HepG2 (cell line): ENCODE data around the gene TMF1. TPM values are rescaled to one million over a fixed set of nuclear protein-coding genes. Genes with fewer than 3 reads are reported as not detected.

Experiments used
- ARID2 ChIP-seq: sonication (generic); formaldehyde crosslinking; IDR thresholded peaks from 2 replicates; pipeline ENCODE4 v1.8.1; 2022; ENCODE audit warnings: mild to moderate bottlenecking, missing genetic modification reagents, borderline replicate concordance
- ELF4 ChIP-seq: sonication (generic); formaldehyde crosslinking; IDR thresholded peaks from 2 replicates; pipeline ENCODE4 v1.5.0; 2020; ENCODE audit warnings: missing genetic modification reagents, mild to moderate bottlenecking, moderate library complexity, borderline replicate concordance
- FOXJ3 ChIP-seq: sonication (generic); formaldehyde crosslinking; IDR thresholded peaks from 2 replicates; pipeline ENCODE4 v1.4.0; 2020; ENCODE audit warnings: missing genetic modification reagents, mild to moderate bottlenecking, borderline replicate concordance
- GTF2F1 ChIP-seq: fragments of 150-350 bp; IDR thresholded peaks from 2 replicates; pipeline ENCODE4 v1.6.1; 2014; ENCODE audit warnings: low read length
- KDM5A ChIP-seq: fragments of 200-600 bp; sonication (generic); IDR thresholded peaks from 2 replicates; pipeline ENCODE4 v1.7.0; 2018; ENCODE audit warnings: antibody characterized with exemption, mild to moderate bottlenecking, low read length, borderline replicate concordance
- KLF9 ChIP-seq: IDR thresholded peaks from 2 replicates; pipeline ENCODE4 v1.6.1; 2016; ENCODE audit warnings: low read depth
- MLLT10 ChIP-seq: sonication (generic); formaldehyde crosslinking; IDR thresholded peaks from 2 replicates; pipeline ENCODE4 v1.4.0; 2020; ENCODE audit warnings: missing genetic modification reagents
- MXI1 ChIP-seq: IDR thresholded peaks from 3 replicates; pipeline ENCODE4 v1.6.1; 2012; ENCODE audit warnings: low read depth, low read length, inconsistent platforms, borderline replicate concordance
- NONO ChIP-seq, 2 experiments: fragments of 450-650 bp in 1 of 2; sonication (generic) in 1 of 2; formaldehyde crosslinking in 1 of 2; IDR thresholded peaks in 1 of 2; conservative IDR thresholded peaks in 1 of 2; 2 replicates each; pipeline versions ENCODE4 v1.6.1 to v1.8.0; 2017 to 2022; ENCODE audit warnings: mild to moderate bottlenecking in 1 of 2, missing genetic modification reagents in 1 of 2, moderate library complexity in 1 of 2
- RELA ChIP-seq: sonication (generic); formaldehyde crosslinking; IDR thresholded peaks from 2 replicates; pipeline ENCODE4 v1.4.0; 2020; ENCODE audit warnings: missing genetic modification reagents
- RXRB ChIP-seq: IDR thresholded peaks from 2 replicates; pipeline ENCODE4 v1.6.1; 2016; ENCODE audit warnings: borderline replicate concordance, missing genetic modification reagents, missing compliant biosample characterization
- SKI ChIP-seq: fragments of 450-650 bp; IDR thresholded peaks from one replicate; pipeline ENCODE4 v1.6.1; 2018; ENCODE audit warnings: mild to moderate bottlenecking; ENCODE audit not compliant: partially characterized antibody
- SMARCE1 ChIP-seq: fragments of 450-650 bp; IDR thresholded peaks from 2 replicates; pipeline ENCODE4 v1.6.1; 2017; ENCODE audit warnings: borderline replicate concordance
- SP1 ChIP-seq, 2 experiments: fragments of 450-650 bp in 1 of 2; sonication (generic) in 1 of 2; formaldehyde crosslinking in 1 of 2; IDR thresholded peaks; 2 replicates each; pipeline versions ENCODE4 v1.4.0 to v1.6.1; 2016 to 2020; ENCODE audit warnings: missing genetic modification reagents in 1 of 2
- SP5 ChIP-seq: IDR thresholded peaks from 2 replicates; pipeline ENCODE4 v1.6.1; 2016; ENCODE audit warnings: low read depth, borderline replicate concordance
- TARDBP ChIP-seq: sonication (generic); formaldehyde crosslinking; IDR thresholded peaks from 2 replicates; pipeline ENCODE4 v1.8.0; 2022; ENCODE audit warnings: mild to moderate bottlenecking, missing genetic modification reagents
- TCF7 ChIP-seq: sonication (generic); IDR thresholded peaks from 2 replicates; pipeline ENCODE4 v1.6.1; 2016; ENCODE audit warnings: antibody characterized with exemption, low read depth
- TP53 ChIP-seq: sonication (generic); formaldehyde crosslinking; conservative IDR thresholded peaks from 2 replicates; pipeline ENCODE4 v1.4.0; 2020; ENCODE audit warnings: missing genetic modification reagents
- ZEB1 ChIP-seq: IDR thresholded peaks from 2 replicates; pipeline ENCODE4 v1.6.1; 2012; ENCODE audit warnings: mild to moderate bottlenecking, low read depth, inconsistent platforms; ENCODE audit not compliant: insufficient replicate concordance
- ZKSCAN5 ChIP-seq: sonication (generic); formaldehyde crosslinking; IDR thresholded peaks from 2 replicates; pipeline ENCODE4 v1.5.1; 2020; ENCODE audit warnings: mild to moderate bottlenecking, missing genetic modification reagents
- ZNF207 ChIP-seq: fragments of 450-650 bp; IDR thresholded peaks from 2 replicates; pipeline ENCODE4 v1.6.1; 2016; ENCODE audit warnings: antibody characterized with exemption, borderline replicate concordance
- ZNF230 ChIP-seq: sonication (generic); formaldehyde crosslinking; IDR thresholded peaks from 2 replicates; pipeline ENCODE4 v1.4.0; 2020; ENCODE audit warnings: mild to moderate bottlenecking, missing genetic modification reagents
- ZNF232 ChIP-seq: sonication (generic); formaldehyde crosslinking; IDR thresholded peaks from 2 replicates; pipeline ENCODE4 v1.4.0; 2020; ENCODE audit warnings: missing genetic modification reagents, borderline replicate concordance
- ZNF350 ChIP-seq: sonication (generic); formaldehyde crosslinking; IDR thresholded peaks from 2 replicates; pipeline ENCODE4 v1.4.0; 2020; ENCODE audit warnings: mild to moderate bottlenecking, low read depth, missing genetic modification reagents, borderline replicate concordance
- ZNF431 ChIP-seq: sonication (generic); formaldehyde crosslinking; IDR thresholded peaks from 2 replicates; pipeline ENCODE4 v1.9.0; 2022; ENCODE audit warnings: missing genetic modification reagents, low read depth, mild to moderate bottlenecking, borderline replicate concordance
- ZNF441 ChIP-seq: sonication (generic); formaldehyde crosslinking; IDR thresholded peaks from 2 replicates; pipeline ENCODE4 v1.7.0; 2021; ENCODE audit warnings: missing genetic modification reagents, borderline replicate concordance
- ZNF577 ChIP-seq: sonication (generic); formaldehyde crosslinking; IDR thresholded peaks from 2 replicates; pipeline ENCODE4 v1.4.0; 2020; ENCODE audit warnings: mild to moderate bottlenecking, low read depth, missing genetic modification reagents, borderline replicate concordance
- ZNF674 ChIP-seq: sonication (generic); formaldehyde crosslinking; IDR thresholded peaks from 2 replicates; pipeline ENCODE4 v1.5.0; 2020; ENCODE audit warnings: low read depth, mild to moderate bottlenecking, missing genetic modification reagents
- ZSCAN9 ChIP-seq: IDR thresholded peaks from 2 replicates; pipeline ENCODE4 v1.6.1; 2016; ENCODE audit warnings: borderline replicate concordance
- polyA plus RNA-seq, 8 experiments: library from polyadenylated mRNA; depleted of rRNA in 3 of 8; stranded (reverse) in 7 of 8; unstranded in 1 of 8; fragments of >200 nt; fragmentation: Illumina TruSeq in 4 of 8; extraction: Trizol in 4 of 8; gene quantifications; 2 replicates each; pipeline versions ENCODE4 v1.2.1 to v1.2.3, GENCODE V29; 2011 to 2016; ENCODE audit warnings: low read depth in 4 of 8, missing spikeins in 1 of 8, mixed read lengths in 1 of 8; ENCODE audit not compliant: insufficient read depth in 1 of 8
- total RNA-seq, 5 experiments: library from RNA; depleted of rRNA; stranded (reverse); fragments of >200 nt; fragmentation: Illumina TruSeq; extraction: Trizol; gene quantifications; 2 replicates each; pipeline ENCODE4 v1.2.3, GENCODE V29; 2016; ENCODE audit warnings: low read depth in 1 of 5
- TF ChIP-seq, protein P1 (sequence below): IDR thresholded peaks from 2 replicates; pipeline ENCODE4 v1.6.1; 2016
- TF ChIP-seq, protein P2 (sequence below): sonication (generic); formaldehyde crosslinking; IDR thresholded peaks from 2 replicates; pipeline ENCODE4 v1.8.1; 2023; ENCODE audit warnings: missing genetic modification reagents, mild to moderate bottlenecking, borderline replicate concordance

Gene TMF1
- total and polyA plus RNA-seq, 2 of the 13 experiments (the other 11 are each of a cell fraction or from before 2014, with no cell fraction given): 12.1 to 38.4 TPM

DNA sequence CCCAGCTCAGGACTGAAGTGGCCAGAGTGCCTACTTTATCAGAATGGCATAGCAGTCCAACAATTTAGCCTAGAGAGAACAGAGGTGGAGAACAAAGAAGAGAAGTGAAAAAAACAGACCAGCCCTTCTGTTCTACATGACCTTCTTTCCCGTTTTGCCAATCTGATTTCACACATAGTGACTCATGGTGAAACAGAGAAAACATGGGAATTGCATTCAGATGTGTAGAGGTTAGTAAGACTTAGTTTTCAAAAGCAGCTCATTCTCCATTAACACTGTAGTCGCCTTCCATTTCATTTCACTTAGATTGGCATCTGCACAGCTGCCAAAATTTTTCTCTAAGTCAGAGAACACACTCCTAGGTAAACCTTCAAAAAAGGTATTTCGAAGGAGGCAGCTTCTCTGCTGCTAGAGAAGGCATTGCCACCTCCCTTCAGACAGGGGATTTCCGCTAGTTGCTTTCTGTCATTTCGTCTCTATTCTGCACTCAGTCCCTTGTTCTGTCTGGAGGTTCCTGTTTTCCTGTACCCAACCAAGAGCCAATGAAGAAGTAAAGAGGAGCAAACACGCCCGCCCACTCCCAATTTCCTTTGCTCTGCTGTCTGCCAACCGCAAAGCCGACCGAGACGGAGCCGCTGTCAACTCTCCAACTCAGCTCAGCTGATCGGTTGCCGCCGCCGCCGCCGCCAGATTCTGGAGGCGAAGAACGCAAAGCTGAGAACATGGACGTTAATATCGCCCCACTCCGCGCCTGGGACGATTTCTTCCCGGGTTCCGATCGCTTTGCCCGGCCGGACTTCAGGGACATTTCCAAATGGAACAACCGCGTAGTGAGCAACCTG, 32.4 kb upstream of the TMF1 start, which contains the start of gene ARL6IP5 (continued):
- TF ChIP-seq RXRB (no peak; the same call in 1 of the 2 replicates), SP5 (CRISPR knock-in tag) (no peak; the same call in 1 of the 2 replicates), ZKSCAN5 (no peak), NONO (IDR thresholded peaks at IDR 0.05) (no peak), NONO (CRISPR knock-in tag; conservative IDR thresholded peaks at IDR 0.05) (peak; percentile 63), TARDBP (CRISPR knock-in tag) (no peak), TCF7 (no peak), SKI (peak; percentile 14), ARID2 (no peak), ELF4 (CRISPR knock-in tag) (no peak), KDM5A (no peak; the same call in 1 of the 2 replicates), SMARCE1 (no peak), RELA (CRISPR knock-in tag) (0 out of 2 replicates have a peak, but pooled peaks have one; percentile 42), SP1 (IDR thresholded peaks at IDR 0.05) (no peak), SP1 (CRISPR knock-in tag; IDR thresholded peaks at IDR 0.05) (no peak; the same call in 1 of the 2 replicates), FOXJ3 (no peak), ZNF232 (no peak; the same call in 1 of the 2 replicates), ZEB1 (no peak), ZNF431 (CRISPR knock-in tag) (no peak), ZNF350 (CRISPR knock-in tag) (peak; percentile 61; the same call in 1 of the 2 replicates), ZNF674 (CRISPR knock-in tag) (no peak), ZNF207 (no peak), ZNF441 (CRISPR knock-in tag) (no peak), MLLT10 (CRISPR knock-in tag) (no peak), GTF2F1 (no peak), TP53 (no peak), ZNF577 (CRISPR knock-in tag) (no peak), ZNF230 (CRISPR knock-in tag) (no peak), ZSCAN9 (CRISPR knock-in tag) (no peak), KLF9 (CRISPR knock-in tag) (no peak), MXI1 (peak; percentile 43; the same call in 1 of the 3 replicates)
- TF ChIP-seq, protein P1, sequence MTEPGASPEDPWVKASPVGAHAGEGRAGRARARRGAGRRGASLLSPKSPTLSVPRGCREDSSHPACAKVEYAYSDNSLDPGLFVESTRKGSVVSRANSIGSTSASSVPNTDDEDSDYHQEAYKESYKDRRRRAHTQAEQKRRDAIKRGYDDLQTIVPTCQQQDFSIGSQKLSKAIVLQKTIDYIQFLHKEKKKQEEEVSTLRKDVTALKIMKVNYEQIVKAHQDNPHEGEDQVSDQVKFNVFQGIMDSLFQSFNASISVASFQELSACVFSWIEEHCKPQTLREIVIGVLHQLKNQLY (CRISPR knock-in tag): no peak
- TF ChIP-seq, protein P2, sequence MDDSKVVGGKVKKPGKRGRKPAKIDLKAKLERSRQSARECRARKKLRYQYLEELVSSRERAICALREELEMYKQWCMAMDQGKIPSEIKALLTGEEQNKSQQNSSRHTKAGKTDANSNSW (CRISPR knock-in tag): no peak
